ENCODE results near the gene CHMP5. TPM values are rescaled to one million over a fixed set of nuclear protein-coding genes. Genes with fewer than 3 reads are reported as not detected.

Gene CHMP5
- total and polyA plus RNA-seq, 8 donors, result 9.8 to 164 (median 64.3) TPM

- no peak for TF ChIP-seq POLR2AphosphoS5 (IDR thresholded peaks at IDR 0.05)
- no peak for TF ChIP-seq POLR2A (IDR thresholded peaks at IDR 0.05)
- TF ChIP-seq CTCF (IDR thresholded peaks at IDR 0.05), result no peak
- no peak for TF ChIP-seq EP300 (IDR thresholded peaks at IDR 0.05)
- H3K27ac ChIP-seq, result peak overlapping the region; percentile 86 to 99 (median 98)
- peaks cover 0 to 29% (median 24%) of the 10 kb centered on the region in 4 donors for H3K36me3 ChIP-seq
- peaks cover 27 to 60% (median 52%) of the 10 kb centered on the region in 4 donors for H3K4me1 ChIP-seq
- no peaks in the 10 kb centered on the region for H3K9me3 ChIP-seq
- 69 to 80% (median 71%) methylated on average over 6 to 14 of the region's 14 CpGs for WGBS, 5 donors
- peak overlapping the region in 3 of 4 donors; percentile 61 to 84 (median 83) for H3K4me3 ChIP-seq
- H3K27me3 ChIP-seq, result no peaks in the 10 kb centered on the region
- DNase-seq, result peak in 1 of 2 donors; percentile 34
- intact Hi-C loops (cut with DNase I; ENCODE audit: low total_unique reads), result no loop called here
These were observed 24.1 kb downstream of the CHMP5 start for GRCh38 chr9:33288828-33289483.

GRCh38 chr9:33289496-33289895 lies 24.6 kb downstream of the CHMP5 start:
- H3K27ac ChIP-seq, result peak overlapping the region; percentile 86 to 99 (median 98)
- no peaks in the 10 kb centered on the region for H3K27me3 ChIP-seq
- no peak for TF ChIP-seq POLR2A (IDR thresholded peaks at IDR 0.05)
- no peak for TF ChIP-seq POLR2AphosphoS5 (IDR thresholded peaks at IDR 0.05)
- TF ChIP-seq CTCF (IDR thresholded peaks at IDR 0.05), result no peak
- no peak for TF ChIP-seq EP300 (IDR thresholded peaks at IDR 0.05)
- 3 to 13% (median 7%) methylated on average over 10 to 12 of the region's 12 CpGs for WGBS, 5 donors
- intact Hi-C loops (cut with DNase I; ENCODE audit: low total_unique reads), result no loop called here
- peaks cover 27 to 66% (median 54%) of the 10 kb centered on the region in 4 donors for H3K4me1 ChIP-seq
- H3K4me3 ChIP-seq, result peak overlapping the region; percentile 61 to 84 (median 76)
- peak in 1 of 2 donors; percentile 66 for DNase-seq
- H3K9me3 ChIP-seq, result no peaks in the 10 kb centered on the region
- H3K36me3 ChIP-seq, result peaks cover under 1 to 34% (median 24%) of the 10 kb centered on the region in 4 donors

- Histone ChIP-seq H3K9me3 (no peaks in the 10 kb centered on the region), H3K4me1 (peaks cover 27 to 70% (median 57%) of the 10 kb centered on the region in 4 donors), H3K27me3 (no peaks in the 10 kb centered on the region), H3K36me3 (peaks cover 4 to 38% (median 28%) of the 10 kb centered on the region in 4 donors), H3K4me3 (peak overlapping the region; percentile 61 to 84 (median 76)), H3K27ac (peak overlapping the region; percentile 93 to 99 (median 98))
- no peak for DNase-seq
- intact Hi-C loops (cut with DNase I; ENCODE audit: low total_unique reads), result no loop called here
- no peak for TF ChIP-seq CTCF (IDR thresholded peaks at IDR 0.05)
- TF ChIP-seq POLR2A (IDR thresholded peaks at IDR 0.05), result no peak
- TF ChIP-seq EP300 (IDR thresholded peaks at IDR 0.05), result no peak
- no peak for TF ChIP-seq POLR2AphosphoS5 (IDR thresholded peaks at IDR 0.05)
- 0 to 1% (median 0%) methylated on average over 14 of the region's 14 CpGs for WGBS, 5 donors
These were observed 25.0 kb downstream of the CHMP5 start for GRCh38 chr9:33289936-33290246.

GRCh38 chr9:33290247-33291030 lies 25.6 kb downstream of the CHMP5 start, which contains the start of gene NFX1:
NFX1 (plus strand) TSS chr9:33290516; CDS start chr9:33290573, 57 bp downstream.
- peak; percentile 99 to 100 for DNase-seq
- Histone ChIP-seq H3K27me3 (no peaks in the 10 kb centered on the region), H3K4me1 (peaks cover 27 to 75% (median 62%) of the 10 kb centered on the region in 4 donors), H3K27ac (peak within 1 kb of the TSS; percentile 93 to 99 (median 98)), H3K36me3 (peaks cover 6 to 41% (median 33%) of the 10 kb centered on the region in 4 donors), H3K9me3 (no peaks in the 10 kb centered on the region), H3K4me3 (peak within 1 kb of the TSS; percentile 61 to 84 (median 76))
- TF ChIP-seq EP300 (IDR thresholded peaks at IDR 0.05), result peak; percentile 3
- peak in 1 of 7 experiments; percentile 9 for TF ChIP-seq CTCF (IDR thresholded peaks at IDR 0.05)
- peak; percentile 98 to 100 (median 99) for TF ChIP-seq POLR2AphosphoS5 (IDR thresholded peaks at IDR 0.05)
- peak in 2 of 4 donors; percentile 91 to 95 for TF ChIP-seq POLR2A (IDR thresholded peaks at IDR 0.05)
- intact Hi-C loops (cut with DNase I; ENCODE audit: low total_unique reads), result no loop called here
- 0% methylated on average over 27 to 63 of the region's 63 CpGs for WGBS, 5 donors
